IMR-90 (cell line): ENCODE measurements around the gene NHLRC3. TPM values are rescaled to one million over a fixed set of nuclear protein-coding genes. Genes with fewer than 3 reads are reported as not detected.

Source experiments
- ATAC-seq: fragments of 200-7000 bp; cut with Tn5 transposase; 2 replicates; pipeline ENCODE4 v1.9.1; 2020; ENCODE audit warnings: low read depth, mild to moderate bottlenecking, moderate library complexity
- BruUV-seq: library from RNA; stranded (reverse); fragments of 400-500 nt; replicated peaks from 2 replicates; lab custom pipeline; 2021; lab: Mats Ljungman, UMichigan
- CTCF ChIA-PET: fragments of 300-600 bp; formaldehyde crosslinking; extraction: SDS; loops from one replicate; lab custom pipeline; 2021; ENCODE audit warnings: antibody characterized with exemption; lab: Yijun Ruan, JAX
- POLR2A ChIA-PET: fragments of 300-600 bp; sonication (Branson Sonifier 250); formaldehyde crosslinking; loops from one replicate; lab custom pipeline; 2022; ENCODE audit warnings: antibody characterized with exemption; ENCODE audit not compliant: unreplicated experiment; lab: Charles Lee
- DNase-seq: peaks from one replicate; pipeline ENCODE4 v3.0.0; 2013
- H2AFZ ChIP-seq: replicated peaks from 2 replicates; pipeline ENCODE3; 2013; ENCODE audit warnings: low read length, mild to moderate bottlenecking; ENCODE audit not compliant: poor library complexity
- H2AK5ac ChIP-seq: 2 replicates; pipeline ENCODE4 v1.6.1; 2013; ENCODE audit warnings: low read depth, low read length, inconsistent platforms
- H2AK9ac ChIP-seq: replicated peaks from 2 replicates; pipeline ENCODE3; 2013; ENCODE audit warnings: mild to moderate bottlenecking, low read depth, low read length, moderate library complexity; ENCODE audit not compliant: poor library complexity
- H2BK120ac ChIP-seq: 2 replicates; pipeline ENCODE4 v1.6.1; 2013; ENCODE audit warnings: low read depth, low read length, inconsistent platforms
- H2BK15ac ChIP-seq: 3 replicates; pipeline ENCODE4 v1.6.1; 2013; ENCODE audit warnings: low read depth, low read length, inconsistent platforms
- H2BK20ac ChIP-seq: 2 replicates; pipeline ENCODE4 v1.6.1; 2013; ENCODE audit warnings: low read depth, mild to moderate bottlenecking, inconsistent platforms, low read length, moderate library complexity
- H2BK5ac ChIP-seq: 2 replicates; pipeline ENCODE4 v1.6.1; 2013; ENCODE audit warnings: mild to moderate bottlenecking, low read depth, low read length, inconsistent platforms; ENCODE audit not compliant: poor library complexity, severe bottlenecking
- H3K14ac ChIP-seq: replicated peaks from 2 replicates; pipeline ENCODE4 v1.6.1; 2013; ENCODE audit warnings: low read depth, low read length, inconsistent platforms
- H3K18ac ChIP-seq: 2 replicates; pipeline ENCODE4 v1.6.1; 2013; ENCODE audit warnings: low read depth, low read length, control low read depth
- H3K23ac ChIP-seq: 2 replicates; pipeline ENCODE4 v1.6.1; 2013; ENCODE audit warnings: low read depth, low read length, inconsistent platforms
- H3K27ac ChIP-seq: 2 replicates; pipeline ENCODE4 v1.5.1; 2013; ENCODE audit warnings: mild to moderate bottlenecking, control low read depth, low read length; ENCODE audit not compliant: insufficient read depth
- H3K27me3 ChIP-seq: 2 replicates; pipeline ENCODE4 v1.6.1; 2013; ENCODE audit warnings: low read length; ENCODE audit not compliant: control insufficient read depth, insufficient read depth
- H3K36me3 ChIP-seq: 2 replicates; pipeline ENCODE4 v1.6.1; 2013; ENCODE audit warnings: low read length, mixed read lengths; ENCODE audit not compliant: control insufficient read depth, insufficient read depth
- H3K4ac ChIP-seq: 2 replicates; pipeline ENCODE4 v1.6.1; 2013; ENCODE audit warnings: low read depth, low read length, inconsistent platforms
- H3K4me1 ChIP-seq: 2 replicates; pipeline ENCODE4 v1.6.1; 2013; ENCODE audit warnings: low read length, mixed read lengths; ENCODE audit not compliant: control insufficient read depth, insufficient read depth
- H3K4me2 ChIP-seq: 2 replicates; pipeline ENCODE4 v1.6.1; 2013; ENCODE audit warnings: low read depth, mild to moderate bottlenecking, control low read depth, low read length, moderate library complexity
- H3K4me3 ChIP-seq: 2 replicates; pipeline ENCODE4 v1.5.1; 2013; ENCODE audit warnings: low read depth, mild to moderate bottlenecking, control low read depth, low read length, moderate library complexity; ENCODE audit not compliant: insufficient read depth
- H3K56ac ChIP-seq: 2 replicates; pipeline ENCODE4 v1.6.1; 2013; ENCODE audit warnings: low read length, inconsistent platforms; ENCODE audit not compliant: insufficient read depth; ENCODE audit errors: extremely low read depth
- H3K79me1 ChIP-seq, 2 experiments: 2 replicates each; pipeline ENCODE4 v1.6.1; 2013; ENCODE audit warnings: low read length in 2 of 2, inconsistent platforms in 1 of 2, low read depth in 1 of 2
- H3K9ac ChIP-seq: 2 replicates; pipeline ENCODE4 v1.6.1; 2013; ENCODE audit warnings: low read depth, low read length, control low read depth
- H3K9me1 ChIP-seq: 2 replicates; pipeline ENCODE4 v1.6.1; 2013; ENCODE audit warnings: low read length, inconsistent platforms; ENCODE audit not compliant: insufficient read depth
- H3K9me3 ChIP-seq: 2 replicates; pipeline ENCODE4 v1.6.1; 2013; ENCODE audit warnings: low read length; ENCODE audit not compliant: control insufficient read depth, insufficient read depth
- H4K20me1 ChIP-seq: 2 replicates; pipeline ENCODE4 v1.6.1; 2013; ENCODE audit warnings: low read length, inconsistent platforms; ENCODE audit not compliant: insufficient read depth
- H4K5ac ChIP-seq: 2 replicates; pipeline ENCODE4 v1.6.1; 2013; ENCODE audit warnings: mild to moderate bottlenecking, low read depth, low read length, control low read depth
- H4K8ac ChIP-seq, 2 experiments: 2 replicates each; pipeline ENCODE4 v1.6.1; 2013; ENCODE audit warnings: low read depth in 2 of 2, low read length in 2 of 2, control low read depth in 1 of 2, inconsistent platforms in 1 of 2
- H4K91ac ChIP-seq: 2 replicates; pipeline ENCODE4 v1.6.1; 2013; ENCODE audit warnings: low read depth, low read length, inconsistent platforms; ENCODE audit not compliant: insufficient read depth
- CHD1 ChIP-seq: IDR thresholded peaks from 2 replicates; pipeline ENCODE4 v1.6.1; 2012; ENCODE audit warnings: low read depth, low read length, improper control_type of control experiment
- POLR2A ChIP-seq: IDR thresholded peaks from 2 replicates; pipeline ENCODE4 v1.6.1; 2012; ENCODE audit warnings: mild to moderate bottlenecking, low read depth, low read length
- RFX5 ChIP-seq: IDR thresholded peaks from 2 replicates; pipeline ENCODE4 v1.8.0; 2012; ENCODE audit warnings: low read depth, mild to moderate bottlenecking, low read length, moderate library complexity
- WGBS, 2 experiments: methylation state at CpG; one replicate each; pipeline versions ENCODE4 v1.1.5 to v1.1.7; 2013; ENCODE audit warnings: missing lambda C conversion rate in 2 of 2; ENCODE audit not compliant: insufficient read length in 1 of 2; ENCODE audit errors: extremely low coverage in 2 of 2; 5-methylcytosine and 5-hydroxymethylcytosine counted together
- dilution Hi-C: fragments of 300-500 bp; cut with HindIII; formaldehyde crosslinking; loops from one replicate; pipeline ENCODE4 v1.14.3; 2018; ENCODE audit warnings: low sequenced_read_pairs; ENCODE audit not compliant: unreplicated experiment
- in situ Hi-C: fragments of 300-500 bp; cut with MboI; formaldehyde crosslinking; loops from 3 replicates; pipeline ENCODE4 v1.14.3; 2019; ENCODE audit warnings: low sequenced_read_pairs, inconsistent platforms, mixed read lengths
- intact Hi-C: fragments of 100-400 bp; cut with micrococcal nuclease; formaldehyde crosslinking; loops from 2 replicates; pipeline ENCODE4 v1.10.0; 2022
- polyA plus RNA-seq, 3 experiments: library from polyadenylated mRNA; depleted of rRNA; stranded (reverse); fragments of >200 nt; gene quantifications; 2 replicates each; pipeline ENCODE4 v1.2.3, GENCODE V29; 2012; ENCODE audit warnings: low replicate concordance in 1 of 3
- total RNA-seq: library from RNA; depleted of rRNA; stranded (reverse); fragments of >200 nt; gene quantifications from 2 replicates; pipeline ENCODE4 v1.2.3, GENCODE V29; 2012

Gene NHLRC3
- total and polyA plus RNA-seq, 2 of the 4 experiments (the other 2 are of a cell fraction): 3.0 to 4.2 TPM

DNA sequence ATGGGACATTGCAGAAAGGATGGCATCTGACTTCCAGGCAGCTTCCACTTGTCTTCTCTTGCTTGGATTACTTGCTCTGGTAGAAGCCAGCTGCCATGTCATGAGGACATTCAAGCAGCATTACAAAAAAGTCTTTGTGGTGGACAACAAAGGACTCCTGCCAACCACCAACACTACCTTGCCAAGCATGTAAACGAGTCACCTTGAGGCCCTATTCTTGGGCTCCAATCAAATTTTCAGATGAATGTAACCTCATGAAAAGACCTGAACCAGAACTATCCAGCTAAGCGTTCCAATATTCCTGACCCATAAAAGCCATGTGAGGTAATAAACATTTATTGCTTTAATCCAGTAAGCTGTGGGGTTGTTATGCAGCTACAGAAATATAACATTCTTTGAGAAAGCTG, 12.8 kb upstream of the NHLRC3 start:
- no peak for ATAC-seq
- dilution Hi-C loops (no loop called here), intact Hi-C loops (no loop called here), in situ Hi-C loops (no loop called here)
- Histone ChIP-seq H3K4me2 (no peak overlapping the region), H3K9me1 (no peaks in the 10 kb centered on the region; the same call in 1 of the 2 replicates), H3K4me1 (peaks cover 4% of the 10 kb centered on the region), H3K79me1 (peaks cover 3 to 6% of the 10 kb centered on the region in 2 experiments), H2BK15ac (no peak overlapping the region), H3K27me3 (no peaks in the 10 kb centered on the region), H4K5ac (no peak overlapping the region), H3K4me3 (no peak overlapping the region), H2AK5ac (no peak overlapping the region), H4K8ac (no peak overlapping the region), H3K36me3 (peaks cover 12% of the 10 kb centered on the region), H3K9ac (no peak overlapping the region), H3K56ac (no peak overlapping the region), H3K4ac (no peak overlapping the region), H2BK5ac (no peak overlapping the region), H3K18ac (no peak overlapping the region), H3K14ac (no peak overlapping the region), H2BK120ac (no peak overlapping the region), H3K9me3 (no peaks in the 10 kb centered on the region), H3K27ac (no peak overlapping the region), H4K20me1 (no peaks in the 10 kb centered on the region), H3K23ac (no peak overlapping the region), H4K91ac (no peak overlapping the region), H2AFZ (no peak overlapping the region), H2AK9ac (no peak overlapping the region), H2BK20ac (no peak overlapping the region)
- CTCF ChIA-PET: no interaction called here
- no TSS peak for BruUV-seq
- POLR2A ChIA-PET: no interaction called here
- DNase-seq: no peak
- TF ChIP-seq RFX5 (no peak), POLR2A (no peak), CHD1 (no peak)
- no CpG with 5 or more reads among the region's 2 CpGs for WGBS, 2 experiments
